Measurements from ENCODE around the gene CD36.

DNA sequence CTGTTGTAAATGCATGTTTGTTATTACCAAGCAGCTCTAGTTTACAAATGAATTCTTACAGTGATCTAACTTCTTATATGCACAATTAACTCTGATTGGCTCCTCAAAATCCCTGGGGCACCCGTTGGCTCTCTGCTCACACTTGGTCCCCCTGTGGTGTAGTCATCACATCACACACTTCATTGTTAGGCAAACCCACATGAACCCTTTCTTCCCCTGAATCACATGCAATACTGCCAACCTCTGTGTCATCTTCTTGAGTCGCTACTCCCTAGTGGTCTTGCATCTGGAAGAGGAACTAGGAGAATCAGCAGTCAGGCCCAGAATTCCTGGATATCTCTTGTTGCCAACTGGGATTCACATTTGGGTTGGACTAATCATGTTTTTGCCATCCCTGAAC lies 73.1 kb downstream of the CD36 start:
- TF ChIP-seq POLR2AphosphoS5 (IDR thresholded peaks at IDR 0.05; ENCODE audit: low read depth, low read length) (no peak), POLR2A (IDR thresholded peaks at IDR 0.05; ENCODE audit: low read depth, low read length) (no peak), TAF1 (IDR thresholded peaks at IDR 0.05; ENCODE audit: low read depth, low read length) (no peak), PAX5 (IDR thresholded peaks at IDR 0.05; ENCODE audit: insufficient read depth, low read length, severe bottlenecking) (no peak), POU2F2 (IDR thresholded peaks at IDR 0.05; ENCODE audit: low read depth, low read length) (no peak)

All from GM12891 (cell line).